K562 (cell line): Measurements from ENCODE around the gene LRP6.

Experiments
- BHLHE40 ChIP-seq: IDR thresholded peaks from 2 replicates; pipeline ENCODE4 v1.6.1; 2011; ENCODE audit warnings: low read length, improper control_type of control experiment
- CTCF ChIP-seq, 3 experiments: IDR thresholded peaks in 2 of 3; conservative IDR thresholded peaks in 1 of 3; 2 replicates each; pipeline ENCODE4 v1.5.1; 2011 to 2012; ENCODE audit warnings: low read length in 3 of 3, mild to moderate bottlenecking in 3 of 3, control low read depth in 2 of 3, improper control_type of control experiment in 1 of 3, inconsistent platforms in 1 of 3, low read depth in 1 of 3, mixed read lengths in 1 of 3, moderate library complexity in 1 of 3; ENCODE audit not compliant: insufficient read depth in 2 of 3
- GATAD2B ChIP-seq: fragments of 450-650 bp; IDR thresholded peaks from 2 replicates; pipeline ENCODE4 v1.6.1; 2017; ENCODE audit warnings: mild to moderate bottlenecking, borderline replicate concordance
- ILF3 ChIP-seq: fragments of 450-650 bp; IDR thresholded peaks from 2 replicates; pipeline ENCODE4 v1.6.1; 2018; ENCODE audit warnings: antibody characterized with exemption, mild to moderate bottlenecking, moderate library complexity, borderline replicate concordance

GRCh38 chr12:12098691-12099015, 168.2 kb downstream of the LRP6 start:
- TF ChIP-seq BHLHE40 (no peak), GATAD2B (no peak), ILF3 (no peak), CTCF (IDR thresholded peaks at IDR 0.05 in 2 of 3, conservative IDR thresholded peaks at IDR 0.05 in 1 of 3; ENCODE audit: insufficient read depth in 2 of 3, low read depth in 1 of 3, low read length in 3 of 3) (no peak)
